ENCODE data around the gene LRBA.

The LRBA gene

GRCh38 chr4:150224896-150225591 is 790.0 kb downstream of the LRBA start:
- no peak for DNase-seq (ENCODE audit: low read depth in 2 of 2, low spot score in 1 of 2)

DNA sequence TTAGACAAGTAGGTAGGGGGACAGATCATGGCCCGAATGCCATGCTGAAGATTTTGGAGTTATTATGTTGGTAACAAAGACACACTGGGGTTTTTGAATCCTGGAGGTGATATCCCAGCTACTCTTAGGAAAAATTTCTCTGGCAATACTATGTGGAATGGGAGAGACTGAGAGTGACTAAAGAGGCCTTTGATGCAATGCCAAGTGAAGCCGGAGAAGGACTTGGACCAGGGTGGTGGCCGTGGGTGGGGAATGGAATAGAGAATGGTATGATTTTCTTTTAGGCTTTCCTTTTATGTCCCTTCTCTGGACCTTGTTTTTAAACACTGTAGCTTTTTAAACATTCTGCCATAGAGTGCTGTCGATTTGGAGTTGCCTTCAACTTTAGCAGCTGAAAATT is 795.2 kb downstream of the LRBA start:
- no peak for DNase-seq (ENCODE audit: low read depth in 2 of 2, low spot score in 1 of 2)

- DNase-seq (ENCODE audit: low read depth in 2 of 2, low spot score in 1 of 2): no peak
These were observed 796.6 kb downstream of the LRBA start for GRCh38 chr4:150218447-150218846.

DNA sequence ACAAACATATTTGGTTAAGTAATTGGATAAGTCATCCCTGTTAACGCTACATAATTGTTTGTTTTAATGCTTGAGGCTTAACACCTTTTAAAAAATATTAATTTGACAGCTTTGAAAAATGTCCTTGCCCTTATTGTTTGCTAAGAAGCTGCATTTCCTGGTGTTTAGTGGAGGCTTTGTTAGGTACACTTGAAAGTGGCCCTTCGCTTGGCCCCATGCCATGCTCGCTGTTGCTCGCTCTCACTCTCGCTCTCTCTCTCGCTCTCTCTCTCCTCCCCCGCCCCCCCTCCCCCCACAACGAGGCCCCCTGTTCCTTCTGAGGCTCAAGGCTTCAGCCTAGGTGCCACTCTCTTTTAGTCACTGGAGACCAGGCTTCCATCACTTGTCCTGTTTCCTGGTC is 797.3 kb downstream of the LRBA start:
- DNase-seq (ENCODE audit: low read depth in 2 of 2, low spot score in 1 of 2): no peak

DNA sequence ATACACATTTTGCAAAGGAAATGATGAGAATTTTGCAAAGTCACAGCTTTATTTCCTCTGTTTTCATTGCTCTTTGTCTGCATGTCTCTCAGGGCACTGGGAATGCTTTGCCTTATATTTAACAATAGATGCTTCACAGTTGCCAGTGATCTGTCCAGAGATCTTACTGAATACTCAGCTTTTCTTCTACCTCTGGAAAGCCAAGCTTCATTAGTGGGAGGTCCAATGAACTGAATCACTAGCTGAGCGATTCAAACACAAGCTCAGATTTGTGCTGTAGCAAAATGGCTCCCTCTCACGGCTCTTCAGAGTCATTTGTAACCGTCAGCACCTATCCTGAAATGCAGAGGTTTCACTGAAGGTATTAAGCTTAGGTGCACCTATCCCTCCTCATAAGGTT is 797.9 kb downstream of the LRBA start:
- no peak for DNase-seq (ENCODE audit: low read depth in 2 of 2, low spot score in 1 of 2)

DNA sequence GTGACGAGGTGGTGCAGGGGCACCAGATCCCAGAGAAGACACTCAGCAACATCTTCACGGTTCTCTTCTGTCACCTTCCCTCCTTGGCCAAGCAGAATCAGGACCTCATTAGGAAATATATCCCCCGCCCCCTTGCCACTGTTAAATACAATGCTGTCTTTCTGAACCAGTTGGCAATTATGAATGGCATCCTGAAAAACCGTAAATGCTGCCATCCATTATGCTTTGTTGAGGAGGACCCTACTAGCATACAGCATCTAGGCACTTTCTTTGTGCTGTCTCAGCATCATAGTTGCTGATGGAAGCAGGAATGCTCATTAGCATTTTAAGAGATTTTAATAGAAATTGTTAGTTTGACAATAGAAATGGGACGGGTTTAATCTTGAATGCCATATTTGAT is 798.4 kb downstream of the LRBA start:
- no peak for DNase-seq (ENCODE audit: low read depth in 2 of 2, low spot score in 1 of 2)

GRCh38 chr4:150215601-150216000 is 799.5 kb downstream of the LRBA start:
- DNase-seq (ENCODE audit: low read depth in 2 of 2, low spot score in 1 of 2): no peak
